CD14-positive monocyte (primary cell): ENCODE results near the gene IFTAP. TPM values are rescaled to one million over a fixed set of nuclear protein-coding genes. Genes with fewer than 3 reads are reported as not detected.
"Not testable (repeated sequence)": the region's sequence is repeated elsewhere in the genome, so short reads cannot be mapped to it uniquely, and the experiment has no call there.

Experiments
- DNase-seq, 3 donors: peaks; one replicate each; pipeline ENCODE4 v3.0.0-alpha.2; 2011 to 2022
- H2AFZ ChIP-seq: 2 replicates; pipeline ENCODE4 v1.6.0; 2012; ENCODE audit warnings: mild to moderate bottlenecking, low read depth, low read length, inconsistent platforms; ENCODE audit not compliant: insufficient read depth, poor library complexity, severe bottlenecking
- H3K27ac ChIP-seq, 2 donors: 1 replicate in 1 of 2; 2 replicates in 1 of 2; pipeline ENCODE4 v1.5.1; 2012 to 2013; ENCODE audit warnings: low read length in 2 of 2, control low read depth in 1 of 2, inconsistent platforms in 1 of 2, low read depth in 1 of 2, mild to moderate bottlenecking in 1 of 2
- H3K27me3 ChIP-seq, 2 donors: one replicate each; pipeline versions ENCODE4 v1.6.0 to v1.6.1; 2011 to 2013; ENCODE audit warnings: low read length in 2 of 2; ENCODE audit not compliant: control insufficient read depth in 2 of 2, insufficient read depth in 2 of 2
- H3K36me3 ChIP-seq, 2 donors: replicated peaks in 1 of 2; 1 replicate in 1 of 2; 2 replicates in 1 of 2; pipeline versions ENCODE4 v1.5.1 to v1.6.1; 2012 to 2013; ENCODE audit warnings: low read length in 2 of 2, control low read depth in 1 of 2, inconsistent platforms in 1 of 2, mild to moderate bottlenecking in 1 of 2; ENCODE audit not compliant: insufficient read depth in 2 of 2, control insufficient read depth in 1 of 2
- H3K4me1 ChIP-seq, 2 donors: 1 replicate in 1 of 2; 2 replicates in 1 of 2; pipeline versions ENCODE4 v1.5.1 to v1.6.1; 2012 to 2013; ENCODE audit warnings: low read length in 2 of 2, control low read depth in 1 of 2, inconsistent platforms in 1 of 2, mild to moderate bottlenecking in 1 of 2, moderate library complexity in 1 of 2; ENCODE audit not compliant: insufficient read depth in 2 of 2, control insufficient read depth in 1 of 2
- H3K4me2 ChIP-seq: replicated peaks from 2 replicates; pipeline ENCODE3; 2012; ENCODE audit warnings: low read length, moderate library complexity, mild to moderate bottlenecking; ENCODE audit not compliant: poor library complexity, severe bottlenecking; ENCODE audit errors: extremely low read depth
- H3K4me3 ChIP-seq, 3 experiments: fragments of 200-600 bp in 1 of 3; sonication (generic) in 1 of 3; replicated peaks in 1 of 3; 1 replicate in 2 of 3; 2 replicates in 1 of 3; pipeline ENCODE4 v1.5.1; 2011 to 2013; ENCODE audit warnings: low read length in 3 of 3, mild to moderate bottlenecking in 3 of 3, control low read depth in 2 of 3, low read depth in 2 of 3, inconsistent platforms in 1 of 3, moderate library complexity in 1 of 3
- H3K79me2 ChIP-seq: 2 replicates; pipeline ENCODE4 v1.6.0; 2012; ENCODE audit warnings: mild to moderate bottlenecking, control low read depth, inconsistent platforms, low read length, moderate library complexity; ENCODE audit not compliant: insufficient read depth
- H3K9ac ChIP-seq: 2 replicates; pipeline ENCODE4 v1.6.0; 2017; ENCODE audit warnings: low read length, mild to moderate bottlenecking; ENCODE audit not compliant: insufficient read depth, poor library complexity, severe bottlenecking
- H3K9me3 ChIP-seq, 2 donors: replicated peaks in 1 of 2; 1 replicate in 1 of 2; 2 replicates in 1 of 2; pipeline versions ENCODE4 v1.5.1 to v1.6.1; 2012 to 2013; ENCODE audit warnings: low read length in 2 of 2, control low read depth in 1 of 2; ENCODE audit not compliant: control insufficient read depth in 1 of 2, insufficient read depth in 1 of 2
- H4K20me1 ChIP-seq: 2 replicates; pipeline ENCODE4 v1.6.0; 2012; ENCODE audit warnings: mild to moderate bottlenecking, low read length, control low read depth, moderate library complexity; ENCODE audit not compliant: insufficient read depth
- H3K27ac Mint-ChIP-seq, 7 donors: one replicate each; pipeline ENCODE4 v1.8.0; 2020; ENCODE audit warnings: mild to moderate bottlenecking in 7 of 7, mixed read lengths in 7 of 7, moderate library complexity in 6 of 7, inconsistent platforms in 2 of 7
- H3K27me3 Mint-ChIP-seq, 3 donors: one replicate each; pipeline ENCODE4 v1.8.0; 2021 to 2022; ENCODE audit warnings: low read depth in 3 of 3, mild to moderate bottlenecking in 3 of 3, mixed read lengths in 3 of 3, moderate library complexity in 3 of 3, inconsistent platforms in 1 of 3
- H3K36me3 Mint-ChIP-seq, 2 donors: one replicate each; pipeline ENCODE4 v1.8.0; 2020; ENCODE audit warnings: mixed read lengths in 2 of 2, inconsistent platforms in 1 of 2, mild to moderate bottlenecking in 1 of 2
- H3K4me1 Mint-ChIP-seq: one replicate; pipeline ENCODE4 v1.8.0; 2020; ENCODE audit warnings: mild to moderate bottlenecking, mixed read lengths
- H3K4me3 Mint-ChIP-seq, 2 donors: one replicate each; pipeline ENCODE4 v1.8.0; 2020; ENCODE audit warnings: mild to moderate bottlenecking in 2 of 2, mixed read lengths in 2 of 2, moderate library complexity in 1 of 2
- H3K9me3 Mint-ChIP-seq, 7 donors: one replicate each; pipeline ENCODE4 v1.8.0; 2020 to 2022; ENCODE audit warnings: mixed read lengths in 7 of 7, mild to moderate bottlenecking in 6 of 7, moderate library complexity in 6 of 7, inconsistent platforms in 2 of 7
- WGBS: methylation state at CpG from one replicate; pipeline ENCODE4 v1.1.5; 2013; ENCODE audit warnings: missing lambda C conversion rate; ENCODE audit not compliant: insufficient coverage; 5-methylcytosine and 5-hydroxymethylcytosine counted together
- intact Hi-C, 2 donors: fragments of 100-400 bp; cut with micrococcal nuclease; formaldehyde crosslinking; loops; one replicate each; pipeline versions ENCODE4 v1.15.0 to v1.15.1; 2023
- polyA plus RNA-seq, 3 donors: library from polyadenylated mRNA; depleted of rRNA in 1 of 3; unstranded in 2 of 3; stranded (reverse) in 1 of 3; fragments of 300-500 nt in 2 of 3; fragments of >200 nt in 1 of 3; fragmentation: Illumina TruSeq in 2 of 3; gene quantifications; 1 replicate in 2 of 3; 2 replicates in 1 of 3; pipeline ENCODE4 v1.2.3, GENCODE V29; 2012 to 2021
- TF ChIP-seq, protein P1 (sequence below): fragments of 200-600 bp; IDR thresholded peaks from one replicate; pipeline ENCODE4 v1.8.0; 2022; ENCODE audit warnings: antibody characterized with exemption, mild to moderate bottlenecking

The IFTAP gene
- polyA plus RNA-seq, 3 donors, result 5.0 to 18.7 (median 13.9) TPM

DNA sequence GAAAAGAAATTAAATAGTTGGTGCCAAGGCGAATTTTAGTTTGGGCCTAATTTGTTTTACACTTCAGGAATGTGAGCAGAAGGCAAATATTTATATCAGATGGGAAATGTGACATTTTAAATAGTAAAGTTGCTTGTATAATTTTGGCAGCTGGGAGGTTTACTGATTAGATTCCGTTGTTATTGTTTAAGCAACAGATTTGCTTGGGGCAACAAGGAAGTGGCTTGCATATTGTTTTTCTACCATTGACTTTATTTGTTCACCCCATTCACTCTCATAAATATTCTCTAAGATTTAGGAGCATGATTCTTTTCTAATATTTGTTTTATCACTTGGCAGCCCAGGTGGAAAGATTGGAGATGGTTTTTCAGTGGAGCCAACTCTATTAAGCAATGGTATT lies 44.3 kb downstream of the IFTAP start:
- Histone ChIP-seq H3K36me3 (no peaks in the 10 kb centered on the region), H2AFZ (no peak overlapping the region), H3K9ac (no peak overlapping the region), H3K27ac (no peak overlapping the region), H3K4me3 (no peak overlapping the region), H4K20me1 (no peaks in the 10 kb centered on the region), H3K27me3 (no peaks in the 10 kb centered on the region), H3K4me2 (no peak overlapping the region), H3K9me3 (no peaks in the 10 kb centered on the region), H3K79me2 (no peaks in the 10 kb centered on the region), H3K4me1 (no peaks in the 10 kb centered on the region)
- no peak overlapping the region for H3K4me3 Mint-ChIP-seq
- no peaks in the 10 kb centered on the region for H3K4me1 Mint-ChIP-seq
- no peak for DNase-seq
- WGBS, result 75% methylated on average over 1 of the region's 2 CpGs
- no peak overlapping the region for H3K27ac Mint-ChIP-seq
- H3K27me3 Mint-ChIP-seq, result peaks cover 0 to 1% (median 0%) of the 10 kb centered on the region in 3 donors
- peaks cover 3 to 14% (median 8%) of the 10 kb centered on the region in 7 donors for H3K9me3 Mint-ChIP-seq
- TF ChIP-seq, protein P1, sequence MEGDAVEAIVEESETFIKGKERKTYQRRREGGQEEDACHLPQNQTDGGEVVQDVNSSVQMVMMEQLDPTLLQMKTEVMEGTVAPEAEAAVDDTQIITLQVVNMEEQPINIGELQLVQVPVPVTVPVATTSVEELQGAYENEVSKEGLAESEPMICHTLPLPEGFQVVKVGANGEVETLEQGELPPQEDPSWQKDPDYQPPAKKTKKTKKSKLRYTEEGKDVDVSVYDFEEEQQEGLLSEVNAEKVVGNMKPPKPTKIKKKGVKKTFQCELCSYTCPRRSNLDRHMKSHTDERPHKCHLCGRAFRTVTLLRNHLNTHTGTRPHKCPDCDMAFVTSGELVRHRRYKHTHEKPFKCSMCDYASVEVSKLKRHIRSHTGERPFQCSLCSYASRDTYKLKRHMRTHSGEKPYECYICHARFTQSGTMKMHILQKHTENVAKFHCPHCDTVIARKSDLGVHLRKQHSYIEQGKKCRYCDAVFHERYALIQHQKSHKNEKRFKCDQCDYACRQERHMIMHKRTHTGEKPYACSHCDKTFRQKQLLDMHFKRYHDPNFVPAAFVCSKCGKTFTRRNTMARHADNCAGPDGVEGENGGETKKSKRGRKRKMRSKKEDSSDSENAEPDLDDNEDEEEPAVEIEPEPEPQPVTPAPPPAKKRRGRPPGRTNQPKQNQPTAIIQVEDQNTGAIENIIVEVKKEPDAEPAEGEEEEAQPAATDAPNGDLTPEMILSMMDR, result no peak
- intact Hi-C loops, result no loop called here
- H3K36me3 Mint-ChIP-seq, result peaks cover 10 to 21% of the 10 kb centered on the region in 2 donors

DNA sequence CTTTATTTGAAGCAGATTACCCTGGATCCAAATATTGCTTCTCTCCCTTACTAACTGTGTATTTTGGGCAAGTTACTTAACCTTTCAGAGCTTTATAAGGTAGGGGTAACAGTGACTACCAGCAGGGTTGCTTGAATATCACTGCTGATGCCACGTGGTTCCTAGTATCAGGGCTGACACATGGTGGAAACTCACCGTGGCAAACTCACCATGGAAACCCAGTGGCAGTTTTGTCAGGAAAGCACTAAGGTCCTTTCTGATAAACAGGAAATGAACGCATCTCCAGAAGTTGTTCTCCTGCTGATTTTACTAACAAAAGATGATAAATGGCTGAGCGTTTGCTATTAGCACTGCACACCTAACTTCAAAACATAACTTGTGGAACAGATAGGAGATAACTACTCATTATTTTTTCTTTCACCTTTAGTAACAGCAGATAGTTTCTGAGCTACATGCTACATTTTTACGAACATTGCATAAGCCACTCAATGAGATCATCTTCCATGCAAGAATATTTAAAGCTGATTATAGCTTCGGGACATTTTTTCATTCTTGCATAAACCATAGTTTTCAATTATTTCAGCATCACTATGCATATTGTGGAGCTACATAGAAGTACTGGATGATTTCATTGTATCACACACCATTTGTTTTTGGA lies 63.4 kb downstream of the IFTAP start:
- H3K4me3 Mint-ChIP-seq, result no peak overlapping the region
- H3K9me3 ChIP-seq, result peaks cover 3 to 5% of the 10 kb centered on the region in 2 donors
- H3K27me3 Mint-ChIP-seq, result no peaks in the 10 kb centered on the region

DNA sequence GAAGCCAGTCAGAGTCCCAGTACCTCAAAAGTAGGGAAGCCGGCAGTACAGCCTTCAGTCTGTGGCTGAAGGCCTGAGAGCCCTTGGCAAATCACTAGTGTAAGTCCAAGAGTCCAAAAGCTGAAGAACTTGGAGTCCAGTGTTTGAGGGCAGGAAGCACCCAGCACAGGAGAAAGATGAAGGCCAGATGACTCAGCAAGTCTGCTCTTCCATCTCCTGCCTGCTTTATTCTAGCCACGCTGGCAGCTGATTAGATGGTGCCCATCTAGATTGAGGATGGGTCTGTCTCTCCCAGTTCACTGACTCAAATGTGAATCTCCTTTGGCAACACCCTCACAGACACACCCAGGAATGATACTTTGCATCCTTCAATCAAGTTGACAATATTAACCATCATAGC lies 67.1 kb downstream of the IFTAP start:
- not testable (repeated sequence) for H3K27ac Mint-ChIP-seq

More for the DNA sequence above, 63.4 kb downstream of the IFTAP start:
- Histone ChIP-seq H2AFZ (no peak overlapping the region), H3K36me3 (peaks cover 0 to 4% of the 10 kb centered on the region in 2 donors), H4K20me1 (no peaks in the 10 kb centered on the region), H3K4me1 (no peaks in the 10 kb centered on the region), H3K4me2 (no peak overlapping the region), H3K27me3 (no peaks in the 10 kb centered on the region), H3K9ac (no peak overlapping the region), H3K27ac (no peak overlapping the region), H3K4me3 (no peak overlapping the region), H3K79me2 (no peaks in the 10 kb centered on the region)
- DNase-seq, result no peak
- TF ChIP-seq, protein P1, result no peak
- peaks cover 0 to 10% (median 6%) of the 10 kb centered on the region in 7 donors for H3K9me3 Mint-ChIP-seq
- intact Hi-C loops, result no loop called here
- no peaks in the 10 kb centered on the region for H3K4me1 Mint-ChIP-seq
- H3K27ac Mint-ChIP-seq, result peak overlapping the region in 1 of 7 donors; percentile 23
- peaks cover 9 to 15% of the 10 kb centered on the region in 2 donors for H3K36me3 Mint-ChIP-seq
- 84% methylated on average over 4 of the region's 6 CpGs for WGBS

More for the DNA sequence above, 67.1 kb downstream of the IFTAP start:
- H3K4me1 ChIP-seq, H3K4me1 Mint-ChIP-seq, H2AFZ ChIP-seq, H4K20me1 ChIP-seq, DNase-seq, H3K4me3 ChIP-seq, H3K27me3 ChIP-seq, intact Hi-C loops, H3K27ac ChIP-seq, H3K27me3 Mint-ChIP-seq, H3K9ac ChIP-seq, H3K36me3 ChIP-seq, H3K4me3 Mint-ChIP-seq, H3K79me2 ChIP-seq, H3K4me2 ChIP-seq: not testable (repeated sequence)
- WGBS, result 100% methylated on average over 1 of the region's 2 CpGs
- Mint-ChIP-seq H3K9me3 (peaks cover 5 to 20% (median 18%) of the 10 kb centered on the region in 7 donors), H3K36me3 (peaks cover 9 to 15% of the 10 kb centered on the region in 2 donors)
- H3K9me3 ChIP-seq, result peaks cover 13 to 15% of the 10 kb centered on the region in 2 donors
